K562 (cell line): ENCODE results near the gene MCM9. TPM values are rescaled to one million over a fixed set of nuclear protein-coding genes. Genes with fewer than 3 reads are reported as not detected.

Experiments
- ATAC-seq: fragments of 200-7000 bp; cut with Tn5 transposase; 3 replicates; pipeline ENCODE4 v1.9.1; 2020; ENCODE audit warnings: moderate library complexity
- BruUV-seq: library from RNA; stranded (reverse); fragments of 400-500 nt; replicated peaks from 2 replicates; lab custom pipeline; 2021; lab: Mats Ljungman, UMichigan
- CTCF ChIA-PET: fragments of 300-600 bp; formaldehyde crosslinking; extraction: SDS; loops from one replicate; lab custom pipeline; 2021; ENCODE audit warnings: low intra/inter-chr PET ratio; lab: Yijun Ruan, JAX
- POLR2A ChIA-PET: fragments of 300-600, 350-650 bp; sonication (Branson Sonifier 250); formaldehyde crosslinking; extraction: SDS; loops from one replicate; lab custom pipeline; 2021; ENCODE audit warnings: antibody characterized with exemption, inconsistent platforms; lab: Yijun Ruan, JAX
- DNase-seq, 4 experiments: peaks; one replicate each; pipeline versions ENCODE4 v3.0.0 to v3.0.0-alpha.2; 2011 to 2018; ENCODE audit warnings: low spot score in 3 of 4, mixed read lengths in 3 of 4; ENCODE audit errors: extremely low read depth in 1 of 4
- FAIRE-seq: peaks from 2 replicates; lab custom pipeline; 2011; peaks lifted over from hg19 to GRCh38; lab: Jason Lieb, UNC
- H2AFZ ChIP-seq: 2 replicates; pipeline ENCODE4 v1.6.0; 2011; ENCODE audit warnings: low read depth, low read length, control low read depth, inconsistent platforms
- H3K27ac ChIP-seq: fragments of 200-600 bp; 3 replicates; pipeline ENCODE4 v1.8.0; 2011; ENCODE audit warnings: low read depth, mild to moderate bottlenecking, control low read depth, inconsistent platforms, low read length, moderate library complexity, mixed read lengths; ENCODE audit errors: extremely low read depth
- H3K27me3 ChIP-seq, 2 experiments: fragments of 300-600 bp in 1 of 2; 2 replicates in 1 of 2; 3 replicates in 1 of 2; pipeline versions ENCODE4 v1.6.0 to v1.8.0; 2011; ENCODE audit warnings: inconsistent platforms in 2 of 2, low read length in 2 of 2, mild to moderate bottlenecking in 1 of 2, mixed read lengths in 1 of 2, moderate library complexity in 1 of 2; ENCODE audit not compliant: control insufficient read depth in 2 of 2, insufficient read depth in 2 of 2
- H3K36me3 ChIP-seq: fragments of 300-600 bp; 3 replicates; pipeline ENCODE4 v1.8.0; 2011; ENCODE audit warnings: mild to moderate bottlenecking, low read length, inconsistent platforms; ENCODE audit not compliant: control insufficient read depth, insufficient read depth
- H3K4me1 ChIP-seq, 2 experiments: fragments of 200-600 bp in 1 of 2; replicated peaks in 1 of 2; 2 replicates in 1 of 2; 3 replicates in 1 of 2; pipeline versions ENCODE4 v1.5.1 to v1.8.0; 2011; ENCODE audit warnings: inconsistent platforms in 2 of 2, low read length in 2 of 2, mild to moderate bottlenecking in 1 of 2, mixed read lengths in 1 of 2, moderate library complexity in 1 of 2; ENCODE audit not compliant: control insufficient read depth in 2 of 2, insufficient read depth in 2 of 2
- H3K4me2 ChIP-seq: 2 replicates; pipeline ENCODE4 v1.6.1; 2011; ENCODE audit warnings: low read length, control low read depth, inconsistent platforms, mixed read lengths; ENCODE audit not compliant: insufficient read depth
- H3K4me3 ChIP-seq: fragments of 200-600 bp; sonication (generic), shearing (Covaris generic); 2 replicates; pipeline ENCODE4 v1.5.1; 2016; ENCODE audit warnings: control low read depth, inconsistent platforms
- H3K79me2 ChIP-seq: fragments of 200-600 bp; 3 replicates; pipeline ENCODE4 v1.8.0; 2011; ENCODE audit warnings: low read length, inconsistent platforms; ENCODE audit not compliant: control insufficient read depth, insufficient read depth
- H3K9ac ChIP-seq, 2 experiments: 2 replicates each; pipeline versions ENCODE4 v1.6.0 to v1.6.1; 2011; ENCODE audit warnings: low read depth in 2 of 2, low read length in 2 of 2, control low read depth in 1 of 2, inconsistent platforms in 1 of 2, mild to moderate bottlenecking in 1 of 2, mixed read lengths in 1 of 2; ENCODE audit not compliant: insufficient read depth in 1 of 2
- H3K9me1 ChIP-seq: one replicate; pipeline ENCODE4 v1.6.0; 2011; ENCODE audit warnings: inconsistent platforms, mild to moderate bottlenecking, low read length, moderate library complexity; ENCODE audit not compliant: control insufficient read depth, insufficient read depth
- H3K9me3 ChIP-seq: replicated peaks from 2 replicates; pipeline ENCODE4 v1.5.1; 2011; ENCODE audit warnings: low read depth, low read length, inconsistent platforms; ENCODE audit not compliant: control insufficient read depth, insufficient read depth
- H4K20me1 ChIP-seq: replicated peaks from 2 replicates; pipeline ENCODE4 v1.6.1; 2011; ENCODE audit warnings: low read length, inconsistent platforms, mixed read lengths; ENCODE audit not compliant: control insufficient read depth, insufficient read depth
- ARHGAP35 ChIP-seq: fragments of 450-650 bp; IDR thresholded peaks from 2 replicates; pipeline ENCODE4 v1.6.1; 2018; ENCODE audit not compliant: partially characterized antibody
- CBFA2T3 ChIP-seq: fragments of 450-650 bp; IDR thresholded peaks from 2 replicates; pipeline ENCODE4 v1.6.1; 2017
- CREB1 ChIP-seq, 2 experiments: sonication (generic) in 1 of 2; formaldehyde crosslinking in 1 of 2; IDR thresholded peaks; 2 replicates each; pipeline versions ENCODE4 v1.6.1 to v1.8.0; 2012 to 2022; ENCODE audit warnings: inconsistent platforms in 1 of 2, mild to moderate bottlenecking in 1 of 2, missing genetic modification reagents in 1 of 2, moderate library complexity in 1 of 2
- GTF2E2 ChIP-seq: fragments of 200-800 bp; sonication (Bioruptor generic); IDR thresholded peaks from 2 replicates; pipeline ENCODE4 v1.6.1; 2016; ENCODE audit warnings: missing genetic modification characterization, missing compliant biosample characterization
- HBP1 ChIP-seq: fragments of 450-650 bp; formaldehyde crosslinking; IDR thresholded peaks from 2 replicates; pipeline ENCODE4 v1.4.0; 2022; ENCODE audit warnings: missing genetic modification characterization
- HDAC3 ChIP-seq: fragments of 450-650 bp; IDR thresholded peaks from 2 replicates; pipeline ENCODE4 v1.6.1; 2018; ENCODE audit warnings: borderline replicate concordance, mild to moderate bottlenecking, moderate library complexity; ENCODE audit not compliant: partially characterized antibody
- HOXB6 ChIP-seq: fragments of 250-450 bp; sonication (Bioruptor Pico); IDR thresholded peaks from 2 replicates; pipeline ENCODE4 v1.5.1; 2022; ENCODE audit warnings: mild to moderate bottlenecking, borderline replicate concordance
- KLF6 ChIP-seq: fragments of 250-450 bp; sonication (Bioruptor Pico); IDR thresholded peaks from 2 replicates; pipeline ENCODE4 v1.4.0; 2020; ENCODE audit warnings: mild to moderate bottlenecking, moderate library complexity, borderline replicate concordance
- LARP7 ChIP-seq: fragments of 450-650 bp; IDR thresholded peaks from 2 replicates; pipeline ENCODE4 v1.6.1; 2016
- TRIM24 ChIP-seq, 2 experiments: fragments of 450-650 bp; IDR thresholded peaks; 2 replicates each; pipeline ENCODE4 v1.6.1; 2016
- TRIM28 ChIP-seq: fragments of 450-650 bp; IDR thresholded peaks from 2 replicates; pipeline ENCODE4 v1.6.1; 2017
- ZKSCAN8 ChIP-seq: fragments of 200-800 bp; sonication (Bioruptor generic); IDR thresholded peaks from 2 replicates; pipeline ENCODE4 v1.6.1; 2016; ENCODE audit warnings: missing genetic modification characterization, missing compliant biosample characterization
- ZNF316 ChIP-seq: fragments of 450-650 bp; IDR thresholded peaks from 2 replicates; pipeline ENCODE4 v1.6.1; 2016
- ZNF644 ChIP-seq: fragments of 200-800 bp; sonication (Bioruptor generic); IDR thresholded peaks from 2 replicates; pipeline ENCODE4 v1.6.1; 2016; ENCODE audit warnings: low read depth, missing genetic modification characterization, missing compliant biosample characterization
- ZNF695 ChIP-seq: fragments of 450-650 bp; formaldehyde crosslinking; IDR thresholded peaks from 2 replicates; pipeline ENCODE4 v1.4.0; 2020; ENCODE audit warnings: mild to moderate bottlenecking, moderate library complexity
- WGBS: fragments of 100-300 bp; shearing (Covaris generic); methylation state at CpG from one replicate; pipeline ENCODE4 v1.1.6; 2016; ENCODE audit warnings: low coverage, mixed read lengths; ENCODE audit not compliant: insufficient coverage; ENCODE audit errors: missing lambda C conversion rate; 5-methylcytosine and 5-hydroxymethylcytosine counted together
- in situ Hi-C: fragments of 300-500 bp; cut with MboI; formaldehyde crosslinking; loops from 4 replicates; pipeline ENCODE4 v1.15.0; 2018; ENCODE audit warnings: inconsistent platforms, mixed read lengths
- intact Hi-C: fragments of 100-400 bp; cut with micrococcal nuclease; formaldehyde crosslinking; loops from 2 replicates; pipeline ENCODE4 v1.14.2; 2022
- polyA plus RNA-seq, 8 experiments: library from polyadenylated mRNA; depleted of rRNA in 4 of 8; stranded (reverse) in 5 of 8; unstranded in 3 of 8; fragments of >200 nt; fragmentation: Nextera tagmentation in 2 of 8; fragmentation: Illumina TruSeq in 1 of 8; extraction: Ambion mirVana in 2 of 8; extraction: Trizol in 1 of 8; gene quantifications; 2 replicates each; pipeline versions ENCODE4 v1.2.1 to v1.2.3, GENCODE V29; 2011 to 2014; ENCODE audit warnings: inconsistent platforms in 1 of 8, missing spikeins in 1 of 8
- total RNA-seq, 7 experiments: library from RNA; depleted of rRNA in 6 of 7; stranded (reverse); fragments of >200 nt in 6 of 7; fragmentation: Illumina TruSeq in 2 of 7; extraction: Trizol in 2 of 7; gene quantifications; 2 replicates each; pipeline versions ENCODE4 v1.2.1 to v1.2.3, GENCODE V29; 2011 to 2021; ENCODE audit warnings: low replicate concordance in 1 of 7
- TF ChIP-seq, protein P1 (sequence below): fragments of 200-400 bp; formaldehyde crosslinking; IDR thresholded peaks from 2 replicates; pipeline ENCODE4 v1.6.1; 2017; ENCODE audit warnings: mild to moderate bottlenecking, low read depth, low read length, moderate library complexity
- TF ChIP-seq, protein P2 (sequence below): IDR thresholded peaks from 3 replicates; pipeline ENCODE4 v1.6.1; 2011; ENCODE audit warnings: borderline replicate concordance, mild to moderate bottlenecking; ENCODE audit not compliant: insufficient read length, insufficient read depth

MCM9 gene
- total and polyA plus RNA-seq, 9 of the 15 experiments (the other 6 are each of a cell fraction or from before 2014, with no cell fraction given), result 4.8 to 16.7 (median 11.6) TPM

- H4K20me1 ChIP-seq, result no peaks in the 10 kb centered on the region
- BruUV-seq, result no TSS peak
- H3K4me3 ChIP-seq, result peak overlapping the region; percentile 75; the same call in 1 of the 2 replicates
- peak overlapping the region; percentile 99; the same call in 2 of the 3 replicates for H3K27ac ChIP-seq
- ATAC-seq, result no peak
- FAIRE-seq, result no peak
- H3K36me3 ChIP-seq, result peaks cover 22% of the 10 kb centered on the region
- in situ Hi-C loops, result no loop called here
- no peaks in the 10 kb centered on the region for H3K27me3 ChIP-seq
- H2AFZ ChIP-seq, result peak overlapping the region; percentile 85
- peaks cover 44% of the 10 kb centered on the region for H3K79me2 ChIP-seq
- DNase-seq, result peak in 1 of 4 experiments; percentile 28
- peak overlapping the region in 1 of 2 experiments; percentile 98; a peak in 2 of 4 replicates for H3K9ac ChIP-seq
- CTCF ChIA-PET, result no interaction called here
- intact Hi-C loops, result loop anchor here (2.0 to 10.0 kb wide), 2 partner anchors 41 to 789 kb away; partner anchors contain the start of gene ASF1A
- no peaks in the 10 kb centered on the region for H3K9me1 ChIP-seq
- WGBS, result 34% methylated on average over 3 of the region's 3 CpGs
- H3K4me2 ChIP-seq, result peak overlapping the region; percentile 95; the same call in 1 of the 2 replicates
- peaks cover 8 to 14% of the 10 kb centered on the region in 2 experiments; a peak in 4 of 5 replicates for H3K4me1 ChIP-seq
- POLR2A ChIA-PET, result interaction anchor here (1.6 kb wide), 1 partner anchor 42 kb away, joined by 5 read pairs; the partner anchor contains the start of gene ASF1A
- peaks cover 12% of the 10 kb centered on the region for H3K9me3 ChIP-seq
- TF ChIP-seq TRIM24 (IDR thresholded peaks at IDR 0.05), result peak in 1 of 2 experiments; percentile 37; a peak in 1 of 4 replicates
- TF ChIP-seq ZNF316, result peak; percentile 51
- no peak for TF ChIP-seq CREB1 (IDR thresholded peaks at IDR 0.05)
- no peak for TF ChIP-seq CREB1 (CRISPR knock-in tag; IDR thresholded peaks at IDR 0.05)
- TF ChIP-seq ZKSCAN8, result no peak
- TF ChIP-seq KLF6 (CRISPR knock-in tag), result no peak
- TF ChIP-seq HOXB6 (CRISPR knock-in tag), result no peak
- TF ChIP-seq ZNF695 (CRISPR knock-in tag), result no peak
- peak; percentile 16; the same call in 1 of the 2 replicates for TF ChIP-seq CBFA2T3
- TF ChIP-seq ZNF644, result no peak
- TF ChIP-seq LARP7, result no peak
- TF ChIP-seq, protein P1, sequence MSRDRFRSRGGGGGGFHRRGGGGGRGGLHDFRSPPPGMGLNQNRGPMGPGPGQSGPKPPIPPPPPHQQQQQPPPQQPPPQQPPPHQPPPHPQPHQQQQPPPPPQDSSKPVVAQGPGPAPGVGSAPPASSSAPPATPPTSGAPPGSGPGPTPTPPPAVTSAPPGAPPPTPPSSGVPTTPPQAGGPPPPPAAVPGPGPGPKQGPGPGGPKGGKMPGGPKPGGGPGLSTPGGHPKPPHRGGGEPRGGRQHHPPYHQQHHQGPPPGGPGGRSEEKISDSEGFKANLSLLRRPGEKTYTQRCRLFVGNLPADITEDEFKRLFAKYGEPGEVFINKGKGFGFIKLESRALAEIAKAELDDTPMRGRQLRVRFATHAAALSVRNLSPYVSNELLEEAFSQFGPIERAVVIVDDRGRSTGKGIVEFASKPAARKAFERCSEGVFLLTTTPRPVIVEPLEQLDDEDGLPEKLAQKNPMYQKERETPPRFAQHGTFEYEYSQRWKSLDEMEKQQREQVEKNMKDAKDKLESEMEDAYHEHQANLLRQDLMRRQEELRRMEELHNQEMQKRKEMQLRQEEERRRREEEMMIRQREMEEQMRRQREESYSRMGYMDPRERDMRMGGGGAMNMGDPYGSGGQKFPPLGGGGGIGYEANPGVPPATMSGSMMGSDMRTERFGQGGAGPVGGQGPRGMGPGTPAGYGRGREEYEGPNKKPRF, result no peak
- TF ChIP-seq, protein P2, sequence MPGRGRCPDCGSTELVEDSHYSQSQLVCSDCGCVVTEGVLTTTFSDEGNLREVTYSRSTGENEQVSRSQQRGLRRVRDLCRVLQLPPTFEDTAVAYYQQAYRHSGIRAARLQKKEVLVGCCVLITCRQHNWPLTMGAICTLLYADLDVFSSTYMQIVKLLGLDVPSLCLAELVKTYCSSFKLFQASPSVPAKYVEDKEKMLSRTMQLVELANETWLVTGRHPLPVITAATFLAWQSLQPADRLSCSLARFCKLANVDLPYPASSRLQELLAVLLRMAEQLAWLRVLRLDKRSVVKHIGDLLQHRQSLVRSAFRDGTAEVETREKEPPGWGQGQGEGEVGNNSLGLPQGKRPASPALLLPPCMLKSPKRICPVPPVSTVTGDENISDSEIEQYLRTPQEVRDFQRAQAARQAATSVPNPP, result no peak
- no peak for TF ChIP-seq GTF2E2 (tag)
- TF ChIP-seq HBP1 (CRISPR knock-in tag), result no peak
- TF ChIP-seq ARHGAP35, result no peak
- 0 out of 2 replicates have a peak, but pooled peaks have one; percentile 40 for TF ChIP-seq TRIM28
- TF ChIP-seq HDAC3, result no peak
Observed at GRCh38 chr6:118935978-118936703, 1.2 kb upstream of the MCM9 start.
